Stimulated activated naive CD4-positive, alpha-beta T cell treated with Interleukin-2 at 50 U/mL for 16 hours (primary cell): Measurements from ENCODE around the gene THAP9.
A peak's percentile ranks its signal among the peaks of the same experiment; 100 is the strongest.
"Not testable (repeated sequence)": the region's sequence is repeated elsewhere in the genome, so short reads cannot be mapped to it uniquely, and the experiment has no call there.

Source experiments
- DNase-seq: peaks from one replicate; lab custom pipeline; 2025; lab: John Stamatoyannopoulos, UW

THAP9 gene

DNA sequence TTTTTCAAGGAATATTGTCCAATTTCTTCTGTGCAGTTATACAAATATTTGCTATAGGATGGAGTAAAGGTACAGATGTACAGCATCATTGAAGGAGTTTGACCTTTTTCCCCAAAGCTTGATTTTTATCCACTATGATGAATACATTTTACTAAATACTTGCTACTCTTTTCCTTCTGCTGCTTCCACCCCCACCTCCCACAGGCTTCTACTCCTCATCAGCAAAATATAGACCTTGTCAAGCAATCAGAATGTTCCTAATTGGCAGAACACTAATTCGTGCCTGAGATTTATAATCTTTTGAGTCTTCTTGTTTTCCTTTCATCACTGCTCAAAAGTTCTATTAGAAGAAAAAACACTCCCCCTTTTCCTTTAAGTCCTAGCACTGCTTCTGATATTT is 3.8 kb upstream of the THAP9 start:
- no peak for DNase-seq

DNA sequence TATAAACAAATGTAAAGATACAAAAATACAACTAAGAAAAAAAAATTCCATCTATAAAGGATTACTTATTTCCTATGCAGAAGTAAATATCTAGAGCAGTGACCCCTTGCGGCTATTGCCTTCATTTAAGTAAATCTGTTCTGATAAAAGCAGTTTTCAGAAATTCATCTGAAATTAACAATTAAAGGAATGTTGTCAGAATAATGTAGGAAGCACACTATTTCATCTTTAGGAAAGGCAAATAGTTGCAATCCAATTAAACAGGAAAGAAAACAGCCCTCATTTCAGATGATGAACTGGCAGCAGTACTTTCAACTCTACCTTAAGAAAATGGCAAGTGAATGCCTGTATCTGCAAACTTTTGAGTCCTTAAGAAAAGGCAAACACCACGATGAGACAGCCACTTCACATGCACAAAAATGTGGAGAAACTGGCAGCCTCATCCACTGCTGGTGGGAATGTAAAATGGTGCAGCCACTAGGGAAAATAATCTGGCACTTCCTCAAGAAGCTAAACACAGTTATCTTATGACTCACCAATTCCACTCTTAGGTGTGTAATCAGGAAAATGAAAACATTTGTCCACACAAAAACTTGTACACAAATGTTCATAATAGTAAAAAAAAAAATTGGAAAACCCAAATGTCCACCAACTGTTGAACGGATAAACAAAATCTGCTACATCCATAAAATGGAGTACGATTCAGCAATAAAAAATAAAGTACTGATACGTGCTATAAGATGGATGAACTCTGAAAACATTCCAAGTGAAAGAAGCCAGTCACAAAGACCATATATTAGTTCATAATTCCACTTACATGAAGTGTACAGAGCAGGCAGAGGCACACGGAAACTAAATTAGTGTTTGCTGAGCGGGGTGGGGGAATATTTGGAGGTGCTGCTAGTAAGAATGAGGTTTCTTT is 2.0 kb upstream of the THAP9 start:
- DNase-seq, result no peak

DNA sequence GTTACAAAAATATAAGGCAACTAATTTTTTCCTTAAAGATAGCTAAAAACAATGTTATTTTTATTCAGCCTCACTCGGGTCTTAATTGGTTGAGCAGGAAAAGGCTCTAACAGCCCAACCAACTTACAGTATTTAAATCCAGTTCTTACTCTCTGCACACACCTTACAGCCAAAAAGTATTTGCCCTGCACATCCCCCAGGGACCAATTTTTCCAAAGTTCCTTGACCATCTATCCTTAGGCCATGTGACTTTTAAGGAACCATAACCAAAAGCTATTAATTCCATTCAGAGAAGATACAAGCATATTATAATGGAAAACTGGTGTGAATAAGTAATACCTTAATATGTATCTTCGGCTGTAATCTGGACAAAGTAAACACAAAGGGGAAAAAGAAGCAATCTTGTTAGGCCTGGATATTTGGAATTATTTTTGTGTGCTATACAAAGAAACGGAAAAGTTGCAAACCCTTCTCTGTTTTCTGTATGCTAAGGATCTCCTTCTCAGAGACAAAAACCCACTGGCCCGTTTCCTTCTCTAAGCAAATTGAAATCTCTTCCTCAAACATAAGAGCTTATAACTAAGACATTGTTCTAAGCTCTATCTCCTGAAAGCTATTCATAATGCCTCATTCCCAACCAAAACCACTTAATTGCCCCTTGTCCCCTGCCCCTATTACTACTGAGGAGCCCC is 1.0 kb upstream of the THAP9 start:
- no peak for DNase-seq

DNA sequence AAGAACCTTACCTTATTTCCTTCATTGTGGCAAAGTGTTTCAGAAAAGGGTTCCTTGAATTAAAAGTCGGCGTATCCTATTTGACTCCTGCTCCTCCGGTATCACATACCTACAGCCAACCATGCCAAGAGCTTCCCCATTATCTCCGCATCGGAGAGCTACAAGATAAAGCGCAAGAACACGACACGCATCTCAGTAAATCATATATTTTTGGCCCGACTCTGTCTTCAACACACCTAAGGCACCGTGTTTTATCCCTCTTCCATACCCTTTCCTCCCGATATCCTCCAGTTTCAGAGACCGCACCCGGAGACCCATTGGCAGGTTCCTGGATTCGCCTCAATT is 497 bp upstream of the THAP9 start:
- DNase-seq, result no peak

DNA sequence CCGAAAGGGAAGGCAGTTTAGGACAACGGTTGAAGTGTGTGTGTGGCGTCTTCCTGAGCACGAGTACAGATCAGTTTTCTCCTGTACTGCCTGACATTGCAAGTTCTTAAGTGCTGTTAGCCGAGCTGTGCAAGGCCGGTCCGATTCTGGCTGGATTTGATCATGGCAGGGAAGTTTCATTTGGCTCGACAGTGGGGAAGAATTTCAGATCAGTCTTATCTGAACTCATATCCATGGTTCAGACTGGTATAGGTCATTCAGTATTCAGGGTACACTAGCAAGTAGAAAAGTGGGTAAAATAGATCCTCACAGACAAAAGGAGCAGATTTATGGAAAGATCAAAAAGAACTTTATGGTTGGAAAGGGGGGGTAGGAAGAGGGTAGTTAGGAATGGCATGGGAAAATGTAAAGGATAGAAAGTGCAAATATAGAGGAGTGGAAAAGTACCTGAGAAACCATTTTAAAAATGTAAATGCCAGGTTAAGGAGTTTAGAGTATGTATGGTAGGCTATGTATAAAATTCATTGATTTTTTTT is 716 bp downstream of the THAP9 start:
- no peak for DNase-seq

DNA sequence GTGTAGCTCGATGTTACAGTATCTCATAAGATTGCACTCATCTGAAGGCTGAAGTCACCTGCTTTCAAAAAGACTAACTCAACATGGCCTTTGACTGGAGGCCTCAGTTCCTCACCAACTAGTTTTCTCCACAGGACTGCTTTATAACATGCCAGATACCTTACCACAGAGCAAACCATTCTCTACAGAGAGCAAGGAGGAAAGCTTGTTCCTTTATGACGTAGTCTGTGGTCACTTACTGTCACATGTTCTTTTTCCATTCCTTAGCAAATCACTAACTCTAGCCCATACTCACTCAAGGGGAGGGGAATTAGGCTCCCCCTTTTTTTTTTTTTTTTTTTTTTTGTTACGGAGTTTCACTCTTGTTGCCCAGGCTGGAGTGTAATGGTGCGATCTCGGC is 3.2 kb downstream of the THAP9 start:
- DNase-seq, result no peak

DNA sequence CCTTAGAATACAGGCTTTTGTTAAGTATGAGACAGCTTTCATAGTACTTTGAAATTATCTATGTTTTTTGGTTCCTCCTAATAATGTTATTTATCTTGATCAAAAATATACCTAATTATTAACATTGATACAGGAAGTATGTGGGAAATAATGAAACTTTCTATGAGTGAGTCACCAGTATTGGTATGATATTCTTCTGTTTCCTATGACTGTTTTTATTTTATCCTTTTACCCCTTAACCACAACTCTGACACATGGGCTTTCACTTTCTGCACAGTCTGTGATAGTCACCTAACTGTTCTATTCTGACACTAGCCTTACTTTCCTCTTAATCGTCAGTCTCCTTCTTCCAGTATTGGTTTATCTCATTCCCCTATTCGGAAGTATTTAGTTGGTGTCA is 4.7 kb downstream of the THAP9 start:
- peak; percentile 43 for DNase-seq

DNA sequence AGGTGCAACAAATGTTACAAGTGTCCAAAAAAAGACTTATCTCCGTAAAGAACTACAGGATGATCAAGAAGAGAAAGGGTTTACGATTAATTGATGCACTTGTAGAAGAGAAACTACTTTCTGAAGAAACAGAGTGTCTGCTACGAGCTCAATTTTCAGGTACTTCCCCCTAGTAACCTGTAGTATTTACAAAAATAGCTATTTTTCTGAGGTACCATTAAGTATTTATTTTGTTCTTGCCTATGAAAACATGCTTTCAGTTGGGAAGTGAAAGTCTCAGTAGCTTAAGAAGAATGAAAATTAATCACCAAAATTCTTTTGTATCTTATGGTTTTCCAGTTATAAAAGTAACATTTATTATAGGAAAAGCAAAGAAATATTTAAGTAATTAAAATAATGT is 5.9 kb downstream of the THAP9 start:
- no peak for DNase-seq

DNA sequence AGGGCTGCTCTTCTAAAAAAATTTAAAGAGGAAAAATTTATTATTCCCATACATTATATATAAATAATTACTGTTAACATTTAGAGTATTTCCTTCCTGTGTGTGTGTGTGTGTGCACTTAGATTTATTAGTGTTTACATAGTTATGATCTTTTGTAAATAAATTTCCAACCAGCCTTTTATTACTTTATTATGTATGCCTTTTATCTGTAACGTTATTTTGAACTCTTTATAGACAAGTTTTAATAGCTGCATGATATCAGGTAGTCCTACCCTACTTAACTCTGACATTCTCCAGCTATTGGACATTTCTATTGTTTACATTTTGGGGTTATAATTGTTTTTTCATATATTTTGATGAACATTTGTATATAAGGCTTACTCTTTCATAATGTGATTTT is 8.8 kb downstream of the THAP9 start:
- no peak for DNase-seq

DNA sequence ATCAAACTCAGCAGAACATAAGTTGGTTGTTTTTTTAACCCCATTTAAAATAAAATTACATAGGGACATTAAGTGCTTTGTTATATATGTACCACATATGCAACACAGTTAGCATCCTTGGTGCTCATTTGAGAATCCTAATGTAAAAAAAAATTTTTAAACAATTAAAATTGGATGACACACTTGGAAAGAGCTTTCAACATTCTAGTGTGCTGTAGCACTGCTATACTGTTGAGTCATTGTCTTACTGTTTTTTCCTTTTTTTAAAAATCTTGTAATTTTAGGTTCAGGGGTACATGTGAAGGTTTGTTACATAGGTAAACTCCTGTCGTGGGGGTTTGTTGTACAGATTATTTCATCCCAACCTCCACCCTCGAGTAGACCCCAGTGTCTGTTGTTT is 12.8 kb downstream of the THAP9 start:
- DNase-seq, result no peak

DNA sequence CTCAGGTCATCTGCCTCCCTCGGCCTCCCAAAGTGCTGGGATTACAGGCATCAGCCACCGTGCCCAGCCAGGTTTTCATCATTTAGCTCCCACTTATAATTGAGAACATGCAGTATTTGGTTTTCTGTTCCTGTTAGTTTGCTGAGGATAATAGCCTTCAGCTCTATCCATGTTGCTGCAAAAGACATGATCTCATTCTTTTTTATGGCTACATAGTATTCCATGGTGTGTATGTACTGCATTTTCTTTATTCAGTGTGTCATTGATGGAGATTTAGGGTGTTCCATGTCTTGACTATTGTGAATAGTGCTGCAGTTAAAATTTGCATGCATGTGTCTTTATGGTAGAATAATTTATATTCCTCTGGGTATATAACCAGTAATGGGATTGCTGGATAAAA is 13.4 kb downstream of the THAP9 start:
- not testable (repeated sequence) for DNase-seq

DNA sequence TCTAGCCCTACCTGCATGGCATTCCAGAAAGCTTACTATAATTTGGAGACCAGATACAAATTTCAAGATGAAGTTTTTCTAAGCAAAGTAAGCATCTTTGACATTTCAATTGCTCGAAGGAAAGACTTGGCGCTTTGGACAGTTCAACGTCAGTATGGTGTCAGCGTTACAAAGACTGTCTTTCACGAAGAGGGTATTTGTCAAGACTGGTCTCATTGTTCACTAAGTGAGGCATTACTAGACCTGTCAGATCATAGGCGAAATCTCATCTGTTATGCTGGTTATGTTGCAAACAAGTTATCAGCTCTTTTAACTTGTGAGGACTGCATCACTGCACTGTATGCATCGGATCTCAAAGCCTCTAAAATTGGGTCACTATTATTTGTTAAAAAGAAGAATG is 17.6 kb downstream of the THAP9 start:
- DNase-seq, result no peak

DNA sequence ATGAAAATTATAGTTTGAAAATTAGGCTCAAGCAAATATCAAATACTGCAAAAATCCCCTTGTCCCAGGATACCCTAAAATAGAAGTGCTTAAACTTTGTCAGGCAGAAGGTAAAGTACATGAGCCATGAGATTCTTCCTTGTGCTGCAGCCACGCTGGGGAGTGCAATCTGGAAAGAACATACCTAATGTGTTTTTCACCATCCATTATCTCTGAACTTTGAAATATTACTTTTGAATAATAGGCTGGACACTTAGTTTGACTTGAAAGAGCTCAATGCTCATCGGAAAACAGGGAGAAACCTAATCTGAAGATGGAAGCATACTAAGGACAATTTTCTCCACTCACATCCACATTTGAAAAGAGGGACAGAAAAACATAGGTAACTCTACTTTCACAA is 18.9 kb downstream of the THAP9 start:
- DNase-seq, result no peak

DNA sequence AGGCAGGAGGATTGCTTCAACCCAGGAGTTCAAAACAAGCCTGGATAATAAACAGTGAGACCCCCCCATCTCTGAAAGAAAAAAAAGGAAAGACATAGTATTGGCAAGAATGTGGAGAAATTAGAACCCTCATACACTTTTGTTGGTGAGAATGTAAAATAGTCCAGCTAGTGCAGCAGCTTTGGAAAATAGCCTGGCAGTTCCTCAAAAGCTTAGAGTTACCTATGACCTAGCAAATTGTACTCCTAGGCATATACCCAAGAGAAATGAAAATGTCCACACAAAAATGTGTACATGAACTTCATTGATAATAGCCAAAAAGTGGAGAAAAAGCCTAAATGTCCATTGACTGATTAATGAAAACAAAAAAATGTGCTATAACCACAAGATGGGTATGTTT is 21.3 kb downstream of the THAP9 start:
- DNase-seq, result no peak

DNA sequence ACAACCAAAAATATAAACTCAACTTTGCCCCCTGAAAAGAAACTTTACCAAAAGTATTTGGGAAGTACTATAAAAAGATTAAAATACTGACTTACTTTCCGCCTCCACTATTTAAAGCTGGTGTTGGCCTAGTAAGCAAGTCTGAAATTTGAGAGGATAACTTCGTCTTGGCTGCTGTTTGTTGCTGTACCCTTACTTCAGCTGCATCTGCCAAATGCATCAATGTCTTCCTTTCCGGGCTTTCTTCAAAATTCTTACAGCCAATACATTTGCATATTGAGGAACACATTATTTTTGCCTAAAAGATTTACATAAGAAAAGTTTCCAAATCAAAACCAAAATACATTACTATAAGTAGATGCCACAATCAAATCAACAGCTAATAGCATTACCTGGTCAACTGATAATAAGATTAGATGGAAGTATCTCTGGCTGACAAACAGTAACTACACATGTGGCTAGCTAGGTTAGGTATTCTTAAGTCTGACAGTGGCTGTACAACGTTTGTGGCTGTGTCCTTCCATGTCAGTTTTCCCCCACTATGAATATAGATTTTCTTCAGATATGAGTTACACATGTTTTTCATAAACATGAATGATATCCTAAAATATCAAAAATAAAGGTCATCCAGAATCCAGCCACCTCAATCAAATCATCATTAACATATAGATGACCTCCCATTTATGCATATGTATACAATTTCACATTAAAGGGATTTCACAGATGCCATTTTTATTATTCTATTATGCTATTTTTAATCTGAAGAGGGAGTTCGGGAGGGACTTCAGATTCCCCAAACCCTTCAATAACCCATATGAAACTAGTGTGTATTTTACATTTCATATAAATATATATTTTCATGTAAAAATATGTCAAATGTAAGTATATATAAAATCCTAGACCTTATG is 30.6 kb downstream of the THAP9 start:
- no peak for DNase-seq

DNA sequence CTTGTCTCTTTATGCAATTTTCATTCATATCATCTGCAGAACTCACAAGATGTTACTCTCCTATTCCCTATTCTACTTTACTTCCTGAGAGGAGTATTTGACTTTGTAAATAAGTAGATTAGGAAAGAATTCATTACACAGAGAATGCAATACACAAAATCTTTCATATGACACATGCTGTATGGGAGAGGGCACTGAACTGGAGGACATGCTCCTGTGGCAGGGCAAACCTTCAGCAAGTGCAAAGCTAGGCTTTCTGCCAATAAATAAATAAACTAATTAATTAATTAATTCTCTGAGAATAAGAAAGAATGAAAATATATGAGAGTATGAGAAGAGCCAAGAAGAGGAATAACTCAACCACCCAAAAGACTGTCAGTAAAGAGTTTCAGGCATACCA is 33.9 kb downstream of the THAP9 start:
- DNase-seq, result no peak

DNA sequence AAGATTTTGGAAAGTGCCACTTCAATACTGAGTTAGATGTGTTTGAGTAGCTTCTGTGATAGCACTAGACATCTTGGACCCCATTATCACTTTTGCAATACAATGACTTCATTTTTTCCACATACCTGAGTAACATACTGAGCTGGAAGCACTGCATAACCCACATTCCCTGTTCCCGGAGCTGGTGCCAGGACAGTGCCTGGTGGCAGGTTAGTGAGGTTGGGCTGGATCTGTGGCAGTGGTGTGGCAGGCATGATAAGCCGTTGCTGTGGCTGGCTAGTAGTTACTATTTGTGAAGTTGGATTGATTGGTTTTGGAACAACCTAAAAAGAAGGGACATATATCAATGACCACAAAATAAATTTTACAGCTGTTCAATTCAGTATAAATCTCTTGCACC is 38.9 kb downstream of the THAP9 start:
- DNase-seq, result no peak

DNA sequence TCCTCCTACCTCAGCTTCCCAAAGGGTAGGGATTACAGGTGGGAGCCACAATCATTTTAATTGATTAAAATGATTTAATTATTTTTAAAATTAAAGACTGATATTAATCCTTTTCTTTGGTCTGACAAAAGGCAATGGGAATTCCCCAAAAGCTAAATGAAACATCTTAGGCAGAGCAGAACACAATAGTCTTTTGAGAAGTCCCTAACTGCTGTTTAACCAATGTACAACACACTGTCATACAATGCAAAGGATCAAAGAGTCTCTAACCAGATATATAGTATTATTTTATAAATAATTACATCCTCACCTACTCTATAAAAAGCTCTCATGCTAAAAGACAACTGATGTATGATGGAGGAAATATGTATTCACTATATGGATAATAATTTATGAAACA is 47.0 kb downstream of the THAP9 start:
- no peak for DNase-seq

DNA sequence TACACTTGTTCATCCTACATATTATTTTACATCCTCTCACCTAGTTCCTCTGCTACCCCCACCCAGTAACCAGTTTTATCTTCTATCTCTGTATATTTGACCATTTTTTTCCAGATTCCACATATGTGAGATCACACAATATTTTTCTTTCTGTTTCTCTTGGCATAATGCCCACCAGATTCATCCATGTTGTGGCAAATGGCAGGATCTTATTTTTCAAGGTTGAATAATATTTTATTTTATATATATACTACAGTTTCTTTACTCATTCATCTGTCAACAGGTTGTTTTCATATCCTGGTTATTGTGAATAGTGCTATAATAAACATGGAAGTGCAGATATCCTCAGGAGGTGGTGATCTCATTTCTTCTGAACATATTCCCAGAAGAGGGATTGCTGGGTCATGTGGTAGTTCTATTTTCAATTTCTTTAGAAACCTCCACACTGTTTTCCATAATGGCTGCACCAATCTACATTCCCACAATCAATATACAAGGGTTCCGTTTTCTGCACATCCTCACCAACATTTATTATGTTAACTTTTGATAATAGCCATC is 48.2 kb downstream of the THAP9 start:
- DNase-seq, result no peak

DNA sequence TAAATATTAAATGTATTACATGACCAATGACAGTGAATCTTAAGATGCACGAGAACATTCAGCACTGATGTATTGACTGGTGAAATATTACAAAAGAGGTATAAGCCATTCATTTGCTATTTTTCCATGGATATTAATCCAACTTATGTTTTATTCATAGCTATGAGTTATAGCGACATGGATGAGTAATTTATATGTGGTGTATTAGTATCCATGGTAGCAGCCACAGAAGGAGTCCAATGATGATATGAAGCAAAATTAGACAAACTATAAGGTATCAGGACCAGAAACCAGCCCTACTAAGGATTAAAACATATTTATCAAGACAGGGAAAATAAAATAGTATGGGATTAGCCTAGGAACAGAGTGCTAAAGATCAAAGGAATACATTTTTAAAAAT is 50.7 kb downstream of the THAP9 start:
- DNase-seq, result no peak

DNA sequence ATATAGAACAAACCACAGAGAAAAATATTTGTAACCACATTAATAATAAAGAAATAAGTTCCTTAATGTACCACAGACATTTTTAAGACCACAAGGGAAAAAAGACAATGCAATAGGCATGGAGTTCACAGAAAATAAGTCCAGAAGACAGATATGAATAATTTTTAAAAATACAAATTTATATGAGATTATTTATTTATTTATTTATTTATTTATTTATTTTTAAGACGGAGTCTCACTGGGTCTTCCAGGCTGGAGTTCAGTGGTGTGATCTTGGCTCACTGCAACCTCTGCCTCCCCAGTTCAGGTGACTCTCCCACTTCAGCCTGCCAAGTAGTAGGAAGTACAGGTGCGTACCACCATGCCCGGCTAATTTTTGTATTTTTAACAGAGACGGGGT is 53.7 kb downstream of the THAP9 start:
- DNase-seq, result no peak

DNA sequence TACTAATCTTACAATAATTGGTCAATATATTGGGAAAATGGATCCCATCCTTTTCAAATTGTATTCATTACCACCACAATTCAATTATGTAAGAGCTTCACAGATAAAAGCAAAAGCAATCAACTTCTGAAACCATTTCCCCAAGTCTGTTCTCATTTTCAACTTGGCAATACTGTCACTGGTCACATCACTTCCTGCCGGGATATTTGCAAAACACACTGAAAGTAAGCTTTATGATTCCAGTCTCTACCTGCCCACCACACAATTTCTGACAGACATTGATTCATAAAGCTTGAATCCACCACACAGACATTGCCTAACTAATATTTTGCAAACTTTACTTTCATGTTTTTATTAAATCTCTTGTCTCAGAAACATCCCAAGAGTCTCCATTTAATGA is 56.5 kb downstream of the THAP9 start:
- DNase-seq, result no peak
